ENCODE measurements around the gene CCDC148. TPM values are rescaled to one million over a fixed set of nuclear protein-coding genes. Genes with fewer than 3 reads are reported as not detected.
"Not testable (repeated sequence)": the region's sequence is repeated elsewhere in the genome, so short reads cannot be mapped to it uniquely, and the experiment has no call there.

The CCDC148 gene
- total and polyA plus RNA-seq, 5 donors from 2014 or later, result not detected

- Mint-ChIP-seq H3K27ac (no peak overlapping the region), H3K27me3 (peaks cover 10% of the 10 kb centered on the region), H3K4me1 (no peaks in the 10 kb centered on the region), H3K9me3 (peaks cover 0 to 3% (median 0%) of the 10 kb centered on the region in 7 donors), H3K36me3 (no peaks in the 10 kb centered on the region), H3K4me3 (no peak overlapping the region)
- Histone ChIP-seq H3K4me1 (ENCODE audit: control insufficient read depth, insufficient read depth, low read length, poor library complexity, severe bottlenecking) (no peaks in the 10 kb centered on the region), H3K9me3 (ENCODE audit: control insufficient read depth in 2 of 2, low read length in 2 of 2) (no peaks in the 10 kb centered on the region), H3K27me3 (ENCODE audit: control insufficient read depth, insufficient read depth, low read length) (peaks cover 2% of the 10 kb centered on the region), H3K4me3 (ENCODE audit: low read depth, low read length) (no peak overlapping the region), H3K36me3 (ENCODE audit: control insufficient read depth, insufficient read depth, low read length) (no peaks in the 10 kb centered on the region), H3K27ac (ENCODE audit: insufficient read depth, low read length, poor library complexity, severe bottlenecking) (no peak overlapping the region)
- no peak for DNase-seq
- ATAC-seq (ENCODE audit: low read depth in 2 of 2), result no peak
These were observed 143.6 kb downstream of the CCDC148 start for GRCh38 chr2:158312981-158313380.

GRCh38 chr2:158310407-158310806, 146.1 kb downstream of the CCDC148 start:
- not testable (repeated sequence) for H3K27ac Mint-ChIP-seq; H3K9me3 ChIP-seq (ENCODE audit: control insufficient read depth in 2 of 2, low read length in 2 of 2); H3K4me1 ChIP-seq (ENCODE audit: control insufficient read depth, insufficient read depth, low read length, poor library complexity, severe bottlenecking); H3K4me3 Mint-ChIP-seq; H3K27me3 ChIP-seq (ENCODE audit: control insufficient read depth, insufficient read depth, low read length); H3K4me3 ChIP-seq (ENCODE audit: low read depth, low read length); H3K36me3 ChIP-seq (ENCODE audit: control insufficient read depth, insufficient read depth, low read length); H3K36me3 Mint-ChIP-seq; H3K27me3 Mint-ChIP-seq; H3K27ac ChIP-seq (ENCODE audit: insufficient read depth, low read length, poor library complexity, severe bottlenecking); ATAC-seq (ENCODE audit: low read depth in 2 of 2); H3K4me1 Mint-ChIP-seq; DNase-seq; H3K9me3 Mint-ChIP-seq

GRCh38 chr2:158305501-158305900, 151.1 kb downstream of the CCDC148 start:
- H3K4me3 ChIP-seq (ENCODE audit: low read depth, low read length), result no peak overlapping the region
- DNase-seq (no peak), ATAC-seq (ENCODE audit: low read depth in 2 of 2) (no peak)
- no peak overlapping the region for H3K27ac ChIP-seq (ENCODE audit: insufficient read depth, low read length, poor library complexity, severe bottlenecking)
- no peaks in the 10 kb centered on the region for H3K9me3 ChIP-seq (ENCODE audit: control insufficient read depth in 2 of 2, low read length in 2 of 2)
- Mint-ChIP-seq H3K4me1 (no peaks in the 10 kb centered on the region), H3K27ac (no peak overlapping the region), H3K4me3 (no peak overlapping the region), H3K9me3 (peaks cover 0 to 5% (median 0%) of the 10 kb centered on the region in 7 donors), H3K36me3 (no peaks in the 10 kb centered on the region), H3K27me3 (peaks cover 6% of the 10 kb centered on the region)
- H3K27me3 ChIP-seq (ENCODE audit: control insufficient read depth, insufficient read depth, low read length), result no peaks in the 10 kb centered on the region
- H3K36me3 ChIP-seq (ENCODE audit: control insufficient read depth, insufficient read depth, low read length), result no peaks in the 10 kb centered on the region
- no peaks in the 10 kb centered on the region for H3K4me1 ChIP-seq (ENCODE audit: control insufficient read depth, insufficient read depth, low read length, poor library complexity, severe bottlenecking)

GRCh38 chr2:158300394-158300793, 156.2 kb downstream of the CCDC148 start:
- H3K36me3 Mint-ChIP-seq, result no peaks in the 10 kb centered on the region

GRCh38 chr2:158297606-158298005, 158.9 kb downstream of the CCDC148 start:
- H3K4me1 Mint-ChIP-seq, result no peaks in the 10 kb centered on the region
- H3K9me3 ChIP-seq (ENCODE audit: control insufficient read depth in 2 of 2, low read length in 2 of 2), result no peaks in the 10 kb centered on the region
- no peak overlapping the region for H3K27ac ChIP-seq (ENCODE audit: insufficient read depth, low read length, poor library complexity, severe bottlenecking)
- H3K4me3 ChIP-seq (ENCODE audit: low read depth, low read length), result no peak overlapping the region
- H3K27me3 Mint-ChIP-seq, result no peaks in the 10 kb centered on the region
- no peak overlapping the region for H3K4me3 Mint-ChIP-seq
- H3K36me3 Mint-ChIP-seq, result no peaks in the 10 kb centered on the region
- H3K27ac Mint-ChIP-seq, result no peak overlapping the region
- H3K36me3 ChIP-seq (ENCODE audit: control insufficient read depth, insufficient read depth, low read length), result no peaks in the 10 kb centered on the region
- no peak for ATAC-seq (ENCODE audit: low read depth in 2 of 2)
- no peaks in the 10 kb centered on the region for H3K27me3 ChIP-seq (ENCODE audit: control insufficient read depth, insufficient read depth, low read length)
- peaks cover 0 to 7% (median 0%) of the 10 kb centered on the region in 7 donors for H3K9me3 Mint-ChIP-seq
- no peak for DNase-seq
- no peaks in the 10 kb centered on the region for H3K4me1 ChIP-seq (ENCODE audit: control insufficient read depth, insufficient read depth, low read length, poor library complexity, severe bottlenecking)

More at GRCh38 chr2:158300394-158300793, 156.2 kb downstream of the CCDC148 start:
- H3K27ac Mint-ChIP-seq, result no peak overlapping the region
- H3K9me3 ChIP-seq (ENCODE audit: control insufficient read depth in 2 of 2, low read length in 2 of 2), result no peaks in the 10 kb centered on the region
- DNase-seq, result no peak
- no peaks in the 10 kb centered on the region for H3K27me3 ChIP-seq (ENCODE audit: control insufficient read depth, insufficient read depth, low read length)
- H3K4me1 ChIP-seq (ENCODE audit: control insufficient read depth, insufficient read depth, low read length, poor library complexity, severe bottlenecking), result no peaks in the 10 kb centered on the region
- H3K9me3 Mint-ChIP-seq, result peaks cover 0 to 9% (median 0%) of the 10 kb centered on the region in 7 donors
- H3K27ac ChIP-seq (ENCODE audit: insufficient read depth, low read length, poor library complexity, severe bottlenecking), result no peak overlapping the region
- no peaks in the 10 kb centered on the region for H3K36me3 ChIP-seq (ENCODE audit: control insufficient read depth, insufficient read depth, low read length)
- no peak for ATAC-seq (ENCODE audit: low read depth in 2 of 2)
- no peak overlapping the region for H3K4me3 ChIP-seq (ENCODE audit: low read depth, low read length)
- no peak overlapping the region for H3K4me3 Mint-ChIP-seq
- H3K27me3 Mint-ChIP-seq, result no peaks in the 10 kb centered on the region
- H3K4me1 Mint-ChIP-seq, result no peaks in the 10 kb centered on the region

GRCh38 chr2:158297120-158297519, 159.4 kb downstream of the CCDC148 start:
- H3K4me3 ChIP-seq (ENCODE audit: low read depth, low read length), result no peak overlapping the region
- no peak for ATAC-seq (ENCODE audit: low read depth in 2 of 2)

GRCh38 chr2:158293722-158294121, 162.8 kb downstream of the CCDC148 start:
- DNase-seq, result no peak
- H3K4me1 Mint-ChIP-seq, result no peaks in the 10 kb centered on the region
- H3K36me3 Mint-ChIP-seq, result no peaks in the 10 kb centered on the region
- Histone ChIP-seq H3K9me3 (ENCODE audit: control insufficient read depth in 2 of 2, low read length in 2 of 2) (no peaks in the 10 kb centered on the region), H3K4me1 (ENCODE audit: control insufficient read depth, insufficient read depth, low read length, poor library complexity, severe bottlenecking) (no peaks in the 10 kb centered on the region), H3K27me3 (ENCODE audit: control insufficient read depth, insufficient read depth, low read length) (no peaks in the 10 kb centered on the region), H3K36me3 (ENCODE audit: control insufficient read depth, insufficient read depth, low read length) (no peaks in the 10 kb centered on the region), H3K27ac (ENCODE audit: insufficient read depth, low read length, poor library complexity, severe bottlenecking) (no peak overlapping the region), H3K4me3 (ENCODE audit: low read depth, low read length) (no peak overlapping the region)
- H3K4me3 Mint-ChIP-seq, result no peak overlapping the region
- no peak for ATAC-seq (ENCODE audit: low read depth in 2 of 2)
- H3K27me3 Mint-ChIP-seq, result no peaks in the 10 kb centered on the region
- peaks cover 0 to 4% (median 0%) of the 10 kb centered on the region in 7 donors for H3K9me3 Mint-ChIP-seq
- no peak overlapping the region for H3K27ac Mint-ChIP-seq

More at GRCh38 chr2:158297120-158297519, 159.4 kb downstream of the CCDC148 start:
- Histone ChIP-seq H3K4me1 (ENCODE audit: control insufficient read depth, insufficient read depth, low read length, poor library complexity, severe bottlenecking) (no peaks in the 10 kb centered on the region), H3K27me3 (ENCODE audit: control insufficient read depth, insufficient read depth, low read length) (no peaks in the 10 kb centered on the region), H3K27ac (ENCODE audit: insufficient read depth, low read length, poor library complexity, severe bottlenecking) (no peak overlapping the region), H3K9me3 (ENCODE audit: control insufficient read depth in 2 of 2, low read length in 2 of 2) (no peaks in the 10 kb centered on the region), H3K36me3 (ENCODE audit: control insufficient read depth, insufficient read depth, low read length) (no peaks in the 10 kb centered on the region)
- H3K27ac Mint-ChIP-seq, result no peak overlapping the region
- no peak overlapping the region for H3K4me3 Mint-ChIP-seq
- peaks cover 0 to 5% (median 0%) of the 10 kb centered on the region in 7 donors for H3K9me3 Mint-ChIP-seq
- no peaks in the 10 kb centered on the region for H3K36me3 Mint-ChIP-seq
- no peak for DNase-seq
- no peaks in the 10 kb centered on the region for H3K4me1 Mint-ChIP-seq
- H3K27me3 Mint-ChIP-seq, result no peaks in the 10 kb centered on the region

- Mint-ChIP-seq H3K27me3 (no peaks in the 10 kb centered on the region), H3K4me1 (no peaks in the 10 kb centered on the region), H3K9me3 (peaks cover 0 to 6% (median 0%) of the 10 kb centered on the region in 7 donors), H3K4me3 (no peak overlapping the region), H3K27ac (no peak overlapping the region), H3K36me3 (no peaks in the 10 kb centered on the region)
- no peaks in the 10 kb centered on the region for H3K36me3 ChIP-seq (ENCODE audit: control insufficient read depth, insufficient read depth, low read length)
- H3K9me3 ChIP-seq (ENCODE audit: control insufficient read depth in 2 of 2, low read length in 2 of 2), result no peaks in the 10 kb centered on the region
- no peak for DNase-seq
- no peaks in the 10 kb centered on the region for H3K4me1 ChIP-seq (ENCODE audit: control insufficient read depth, insufficient read depth, low read length, poor library complexity, severe bottlenecking)
- no peak for ATAC-seq (ENCODE audit: low read depth in 2 of 2)
- no peak overlapping the region for H3K27ac ChIP-seq (ENCODE audit: insufficient read depth, low read length, poor library complexity, severe bottlenecking)
- no peaks in the 10 kb centered on the region for H3K27me3 ChIP-seq (ENCODE audit: control insufficient read depth, insufficient read depth, low read length)
- H3K4me3 ChIP-seq (ENCODE audit: low read depth, low read length), result no peak overlapping the region
These were observed 164.9 kb downstream of the CCDC148 start for GRCh38 chr2:158291544-158292180.

All from CD4-positive, CD25-positive, alpha-beta regulatory T cell (primary cell).